PC-9 (cell line): ENCODE data around the gene UNCX.

Source experiments
- CTCF ChIP-seq: fragments of 200-600 bp; sonication (generic); conservative IDR thresholded peaks from 2 replicates; pipeline ENCODE4 v1.6.1; 2017; ENCODE audit warnings: mixed run types, antibody characterized with exemption, mild to moderate bottlenecking, moderate library complexity
- EZH2 ChIP-seq: fragments of 200-600 bp; sonication (generic); IDR thresholded peaks from 2 replicates; pipeline ENCODE4 v1.8.0; 2017; ENCODE audit warnings: antibody characterized with exemption, low read depth

GRCh38 chr7:1197997-1198625 lies 34.6 kb upstream of the UNCX start:
- TF ChIP-seq CTCF = no peak
- TF ChIP-seq EZH2 = no peak
